Measurements from ENCODE around the gene SLC35G3. TPM values are rescaled to one million over a fixed set of nuclear protein-coding genes. Genes with fewer than 3 reads are reported as not detected.
"Not testable (repeated sequence)": the region's sequence is repeated elsewhere in the genome, so short reads cannot be mapped to it uniquely, and the experiment has no call there.

The SLC35G3 gene
- polyA plus RNA-seq, 1 donor from 2014 or later = not detected

DNA sequence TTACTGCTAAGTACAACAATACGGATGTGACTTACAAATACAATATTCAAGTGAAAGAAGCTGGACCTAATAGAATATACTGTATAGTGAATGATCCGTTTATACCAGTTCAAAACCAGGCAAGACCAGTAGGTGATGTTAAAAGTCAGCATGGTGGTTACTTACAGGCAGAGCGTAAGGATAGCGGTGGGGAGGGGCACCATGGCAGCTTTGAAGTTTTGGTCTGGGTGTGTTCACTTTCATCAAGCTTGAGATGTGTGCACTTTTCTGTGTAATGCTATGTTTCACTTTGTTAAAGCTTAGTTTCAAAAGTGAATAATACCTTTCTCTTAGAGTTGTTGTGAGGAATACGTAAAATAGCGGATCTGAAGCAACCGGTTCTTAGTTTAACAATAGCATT, 16.5 kb upstream of the SLC35G3 start:
- H3K27me3 ChIP-seq (ENCODE audit: insufficient read depth, low read depth, low read length) = no peaks in the 10 kb centered on the region
- TF ChIP-seq TAF1 (IDR thresholded peaks at IDR 0.05; ENCODE audit: low read depth) (no peak), MXI1 (conservative IDR thresholded peaks at IDR 0.05; ENCODE audit: poor library complexity, severe bottlenecking) (no peak), RAD21 (conservative IDR thresholded peaks at IDR 0.05) (no peak), EP300 (conservative IDR thresholded peaks at IDR 0.05; ENCODE audit: poor library complexity, severe bottlenecking) (no peak), POLR2AphosphoS5 (IDR thresholded peaks at IDR 0.05) (no peak), SMC3 (conservative IDR thresholded peaks at IDR 0.05; ENCODE audit: poor library complexity) (no peak)
- TF ChIP-seq, protein P1, sequence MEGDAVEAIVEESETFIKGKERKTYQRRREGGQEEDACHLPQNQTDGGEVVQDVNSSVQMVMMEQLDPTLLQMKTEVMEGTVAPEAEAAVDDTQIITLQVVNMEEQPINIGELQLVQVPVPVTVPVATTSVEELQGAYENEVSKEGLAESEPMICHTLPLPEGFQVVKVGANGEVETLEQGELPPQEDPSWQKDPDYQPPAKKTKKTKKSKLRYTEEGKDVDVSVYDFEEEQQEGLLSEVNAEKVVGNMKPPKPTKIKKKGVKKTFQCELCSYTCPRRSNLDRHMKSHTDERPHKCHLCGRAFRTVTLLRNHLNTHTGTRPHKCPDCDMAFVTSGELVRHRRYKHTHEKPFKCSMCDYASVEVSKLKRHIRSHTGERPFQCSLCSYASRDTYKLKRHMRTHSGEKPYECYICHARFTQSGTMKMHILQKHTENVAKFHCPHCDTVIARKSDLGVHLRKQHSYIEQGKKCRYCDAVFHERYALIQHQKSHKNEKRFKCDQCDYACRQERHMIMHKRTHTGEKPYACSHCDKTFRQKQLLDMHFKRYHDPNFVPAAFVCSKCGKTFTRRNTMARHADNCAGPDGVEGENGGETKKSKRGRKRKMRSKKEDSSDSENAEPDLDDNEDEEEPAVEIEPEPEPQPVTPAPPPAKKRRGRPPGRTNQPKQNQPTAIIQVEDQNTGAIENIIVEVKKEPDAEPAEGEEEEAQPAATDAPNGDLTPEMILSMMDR (IDR thresholded peaks at IDR 0.05; ENCODE audit: poor library complexity, severe bottlenecking) = no peak
- TF ChIP-seq, protein P2, sequence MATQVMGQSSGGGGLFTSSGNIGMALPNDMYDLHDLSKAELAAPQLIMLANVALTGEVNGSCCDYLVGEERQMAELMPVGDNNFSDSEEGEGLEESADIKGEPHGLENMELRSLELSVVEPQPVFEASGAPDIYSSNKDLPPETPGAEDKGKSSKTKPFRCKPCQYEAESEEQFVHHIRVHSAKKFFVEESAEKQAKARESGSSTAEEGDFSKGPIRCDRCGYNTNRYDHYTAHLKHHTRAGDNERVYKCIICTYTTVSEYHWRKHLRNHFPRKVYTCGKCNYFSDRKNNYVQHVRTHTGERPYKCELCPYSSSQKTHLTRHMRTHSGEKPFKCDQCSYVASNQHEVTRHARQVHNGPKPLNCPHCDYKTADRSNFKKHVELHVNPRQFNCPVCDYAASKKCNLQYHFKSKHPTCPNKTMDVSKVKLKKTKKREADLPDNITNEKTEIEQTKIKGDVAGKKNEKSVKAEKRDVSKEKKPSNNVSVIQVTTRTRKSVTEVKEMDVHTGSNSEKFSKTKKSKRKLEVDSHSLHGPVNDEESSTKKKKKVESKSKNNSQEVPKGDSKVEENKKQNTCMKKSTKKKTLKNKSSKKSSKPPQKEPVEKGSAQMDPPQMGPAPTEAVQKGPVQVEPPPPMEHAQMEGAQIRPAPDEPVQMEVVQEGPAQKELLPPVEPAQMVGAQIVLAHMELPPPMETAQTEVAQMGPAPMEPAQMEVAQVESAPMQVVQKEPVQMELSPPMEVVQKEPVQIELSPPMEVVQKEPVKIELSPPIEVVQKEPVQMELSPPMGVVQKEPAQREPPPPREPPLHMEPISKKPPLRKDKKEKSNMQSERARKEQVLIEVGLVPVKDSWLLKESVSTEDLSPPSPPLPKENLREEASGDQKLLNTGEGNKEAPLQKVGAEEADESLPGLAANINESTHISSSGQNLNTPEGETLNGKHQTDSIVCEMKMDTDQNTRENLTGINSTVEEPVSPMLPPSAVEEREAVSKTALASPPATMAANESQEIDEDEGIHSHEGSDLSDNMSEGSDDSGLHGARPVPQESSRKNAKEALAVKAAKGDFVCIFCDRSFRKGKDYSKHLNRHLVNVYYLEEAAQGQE (IDR thresholded peaks at IDR 0.05; ENCODE audit: borderline replicate concordance) = no peak
- no peaks in the 10 kb centered on the region for H4K20me1 ChIP-seq (ENCODE audit: insufficient read depth)
- H3K36me3 ChIP-seq (ENCODE audit: insufficient read depth, low read length) = no peaks in the 10 kb centered on the region
- H3K4me3 ChIP-seq (ENCODE audit: low read length) = no peak overlapping the region
- H3F3A ChIP-seq (ENCODE audit: insufficient read depth, low read length, poor library complexity, severe bottlenecking) = no peaks in the 10 kb centered on the region
- H3K9me3 ChIP-seq (ENCODE audit: low read length) = no peaks in the 10 kb centered on the region
- no peak overlapping the region for H3K4me2 ChIP-seq (ENCODE audit: low read length)
- no peak overlapping the region for H3K9ac ChIP-seq (ENCODE audit: low read length)
- H3K79me2 ChIP-seq (replicated peaks; ENCODE audit: insufficient read depth, low read length) = no peaks in the 10 kb centered on the region
- no peak overlapping the region for H2AFZ ChIP-seq (ENCODE audit: low read depth, low read length)
- H3K9me2 ChIP-seq (ENCODE audit: insufficient read depth, low read length) = no peaks in the 10 kb centered on the region
- no peak overlapping the region for H3K27ac ChIP-seq (ENCODE audit: low read length)

DNA sequence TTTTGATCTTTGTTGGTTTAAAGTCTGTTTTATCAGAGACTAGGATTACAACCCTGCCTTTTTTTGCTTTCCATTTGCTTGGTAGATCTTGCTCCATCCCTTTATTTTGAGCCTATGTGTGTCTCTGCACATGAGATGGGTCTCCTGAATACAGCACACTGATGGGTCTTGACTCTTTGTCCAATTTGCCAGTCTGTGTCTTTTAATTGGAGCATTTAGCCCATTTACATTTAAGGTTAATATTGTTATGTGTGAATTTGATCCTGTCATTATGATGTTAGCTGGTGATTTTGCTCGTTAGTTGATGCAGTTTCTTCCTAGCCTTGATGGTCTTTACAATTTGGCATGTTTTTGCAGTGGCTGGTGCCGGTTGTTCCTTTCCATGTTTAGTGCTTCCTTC, 8.4 kb upstream of the SLC35G3 start:
- H3K27ac ChIP-seq (ENCODE audit: low read length); H2AFZ ChIP-seq (ENCODE audit: low read depth, low read length); H3K9me3 ChIP-seq (ENCODE audit: low read length); H3K9ac ChIP-seq (ENCODE audit: low read length); H3K4me3 ChIP-seq (ENCODE audit: low read length); H3K4me2 ChIP-seq (ENCODE audit: low read length); H3K79me2 ChIP-seq (replicated peaks; ENCODE audit: insufficient read depth, low read length); H3F3A ChIP-seq (ENCODE audit: insufficient read depth, low read length, poor library complexity, severe bottlenecking); H3K27me3 ChIP-seq (ENCODE audit: insufficient read depth, low read depth, low read length); H4K20me1 ChIP-seq (ENCODE audit: insufficient read depth); H3K36me3 ChIP-seq (ENCODE audit: insufficient read depth, low read length); H3K9me2 ChIP-seq (ENCODE audit: insufficient read depth, low read length): not testable (repeated sequence)

DNA sequence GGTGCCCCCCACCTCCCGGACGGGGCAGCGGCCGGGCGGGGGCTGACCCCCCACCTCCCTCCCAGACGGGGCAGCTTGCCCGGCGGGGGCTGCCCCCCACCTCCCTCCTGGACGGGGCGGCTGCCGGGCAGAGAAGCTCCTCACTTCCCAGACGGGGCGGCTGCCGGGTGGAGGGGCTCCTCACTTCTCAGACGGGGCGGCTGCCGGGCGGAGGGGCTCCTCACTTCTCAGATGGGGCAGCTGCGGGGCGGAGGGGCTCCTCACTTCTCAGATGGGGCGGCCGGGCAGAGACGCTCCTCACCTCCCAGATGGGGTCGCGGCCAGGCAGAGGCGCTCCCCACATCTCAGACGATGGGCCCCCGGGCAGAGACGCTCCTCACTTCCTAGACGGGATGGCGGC, 869 bp upstream of the SLC35G3 start:
- H3K27ac ChIP-seq (ENCODE audit: low read length); H3K36me3 ChIP-seq (ENCODE audit: insufficient read depth, low read length); H3K9me3 ChIP-seq (ENCODE audit: low read length); H4K20me1 ChIP-seq (ENCODE audit: insufficient read depth); H3K27me3 ChIP-seq (ENCODE audit: insufficient read depth, low read depth, low read length); H3K79me2 ChIP-seq (replicated peaks; ENCODE audit: insufficient read depth, low read length); H3K4me2 ChIP-seq (ENCODE audit: low read length); H2AFZ ChIP-seq (ENCODE audit: low read depth, low read length); H3K9ac ChIP-seq (ENCODE audit: low read length); H3K4me3 ChIP-seq (ENCODE audit: low read length); H3F3A ChIP-seq (ENCODE audit: insufficient read depth, low read length, poor library complexity, severe bottlenecking); H3K9me2 ChIP-seq (ENCODE audit: insufficient read depth, low read length): not testable (repeated sequence)

All from neural cell (in vitro differentiated cells).